Neural crest cell (in vitro differentiated cells): Measurements from ENCODE around the gene NPAT. TPM values are rescaled to one million over a fixed set of nuclear protein-coding genes. Genes with fewer than 3 reads are reported as not detected.
"Not testable (repeated sequence)": the region's sequence is repeated elsewhere in the genome, so short reads cannot be mapped to it uniquely, and the experiment has no call there.

ENCODE experiments used
- DNase-seq: peaks from one replicate; pipeline ENCODE4 v3.0.0; 2021; ENCODE audit warnings: low read depth, mixed read lengths, low spot score
- H3K27ac Mint-ChIP-seq: one replicate; pipeline ENCODE4 v1.8.0; 2021; ENCODE audit warnings: mild to moderate bottlenecking, mixed read lengths; ENCODE audit not compliant: unreplicated experiment
- H3K27me3 Mint-ChIP-seq: 2 replicates; pipeline ENCODE4 v1.8.0; 2021; ENCODE audit warnings: low read depth, mild to moderate bottlenecking, mixed read lengths
- H3K36me3 Mint-ChIP-seq: 2 replicates; pipeline ENCODE4 v1.8.0; 2021; ENCODE audit warnings: low read depth, mild to moderate bottlenecking, mixed read lengths
- H3K4me1 Mint-ChIP-seq: 2 replicates; pipeline ENCODE4 v1.8.0; 2021; ENCODE audit warnings: mixed read lengths
- H3K4me3 Mint-ChIP-seq: one replicate; pipeline ENCODE4 v1.8.0; 2021; ENCODE audit warnings: mild to moderate bottlenecking, mixed read lengths
- H3K9me3 Mint-ChIP-seq: 2 replicates; pipeline ENCODE4 v1.8.0; 2021; ENCODE audit warnings: mixed read lengths
- CTCF ChIP-seq: fragments of 200-600 bp; sonication (generic); conservative IDR thresholded peaks from 2 replicates; pipeline ENCODE4 v1.5.0; 2021; ENCODE audit warnings: antibody characterized with exemption, mild to moderate bottlenecking
- total RNA-seq: library from RNA; stranded (reverse); gene quantifications from 2 replicates; pipeline ENCODE4 v1.2.1, GENCODE V29; 2021

Gene NPAT
- total RNA-seq, 1 donor from 2014 or later, result 14.5 TPM

- H3K4me3 Mint-ChIP-seq, result peak within 1 kb of the TSS; percentile 95
- peaks cover 11% of the 10 kb centered on the region for H3K36me3 Mint-ChIP-seq
- no peaks in the 10 kb centered on the region for H3K27me3 Mint-ChIP-seq
- H3K4me1 Mint-ChIP-seq, result peaks cover 27% of the 10 kb centered on the region
- H3K9me3 Mint-ChIP-seq, result no peaks in the 10 kb centered on the region
- H3K27ac Mint-ChIP-seq, result peak within 1 kb of the TSS; percentile 92
- TF ChIP-seq CTCF, result peak; percentile 56
- DNase-seq, result peak; percentile 92
Observed at GRCh38 chr11:108121274-108122155, 100.9 kb downstream of the NPAT start, which contains the start of gene ACAT1. TSS of gene ACAT1 (plus strand) at chr11:108121567. CDS start at chr11:108121607, 40 bp downstream.

- not testable (repeated sequence) for DNase-seq, H3K27me3 Mint-ChIP-seq, H3K36me3 Mint-ChIP-seq, H3K27ac Mint-ChIP-seq, H3K9me3 Mint-ChIP-seq
- H3K4me3 Mint-ChIP-seq, result peak overlapping the region; percentile 95
- peaks cover 27% of the 10 kb centered on the region for H3K4me1 Mint-ChIP-seq
Observed at GRCh38 chr11:108120936-108121273, 101.5 kb downstream of the NPAT start.

- no peaks in the 10 kb centered on the region for H3K9me3 Mint-ChIP-seq
- peak overlapping the region; percentile 62 for H3K4me3 Mint-ChIP-seq
- H3K27ac Mint-ChIP-seq, result no peak overlapping the region
- no peaks in the 10 kb centered on the region for H3K27me3 Mint-ChIP-seq
- DNase-seq, result no peak
- H3K36me3 Mint-ChIP-seq, result peaks cover 6% of the 10 kb centered on the region
- peak; percentile 73 for TF ChIP-seq CTCF
- peaks cover 28% of the 10 kb centered on the region for H3K4me1 Mint-ChIP-seq
Observed at GRCh38 chr11:108117746-108118371, 104.6 kb downstream of the NPAT start.

GRCh38 chr11:108115500-108116140 is 106.8 kb downstream of the NPAT start:
- DNase-seq, result no peak
- H3K4me3 Mint-ChIP-seq, result no peak overlapping the region
- H3K27ac Mint-ChIP-seq, result no peak overlapping the region
- H3K4me1 Mint-ChIP-seq, result peaks cover 17% of the 10 kb centered on the region
- no peaks in the 10 kb centered on the region for H3K9me3 Mint-ChIP-seq
- H3K27me3 Mint-ChIP-seq, result no peaks in the 10 kb centered on the region
- H3K36me3 Mint-ChIP-seq, result peaks cover 9% of the 10 kb centered on the region
- TF ChIP-seq CTCF, result no peak

GRCh38 chr11:108112057-108112456 is 110.4 kb downstream of the NPAT start:
- H3K9me3 Mint-ChIP-seq, result no peaks in the 10 kb centered on the region
- peaks cover 17% of the 10 kb centered on the region for H3K4me1 Mint-ChIP-seq
- no peaks in the 10 kb centered on the region for H3K27me3 Mint-ChIP-seq
- no peak for TF ChIP-seq CTCF
- no peak overlapping the region for H3K4me3 Mint-ChIP-seq
- no peak for DNase-seq
- H3K27ac Mint-ChIP-seq, result no peak overlapping the region
- H3K36me3 Mint-ChIP-seq, result peaks cover 9% of the 10 kb centered on the region
